ENCODE measurements around the gene KIF2A.

GRCh38 chr5:62315376-62316175, 9.6 kb downstream of the KIF2A start:
- TF ChIP-seq CTCF (tag by site-specific recombination; IDR thresholded peaks at IDR 0.05): no peak
- TF ChIP-seq ZNF174 (tag by site-specific recombination; IDR thresholded peaks at IDR 0.05): no peak
- TF ChIP-seq OSR2 (tag by site-specific recombination; IDR thresholded peaks at IDR 0.05): no peak
- no peak for TF ChIP-seq ZNF639 (tag by site-specific recombination; IDR thresholded peaks at IDR 0.05)
- TF ChIP-seq, protein P1, sequence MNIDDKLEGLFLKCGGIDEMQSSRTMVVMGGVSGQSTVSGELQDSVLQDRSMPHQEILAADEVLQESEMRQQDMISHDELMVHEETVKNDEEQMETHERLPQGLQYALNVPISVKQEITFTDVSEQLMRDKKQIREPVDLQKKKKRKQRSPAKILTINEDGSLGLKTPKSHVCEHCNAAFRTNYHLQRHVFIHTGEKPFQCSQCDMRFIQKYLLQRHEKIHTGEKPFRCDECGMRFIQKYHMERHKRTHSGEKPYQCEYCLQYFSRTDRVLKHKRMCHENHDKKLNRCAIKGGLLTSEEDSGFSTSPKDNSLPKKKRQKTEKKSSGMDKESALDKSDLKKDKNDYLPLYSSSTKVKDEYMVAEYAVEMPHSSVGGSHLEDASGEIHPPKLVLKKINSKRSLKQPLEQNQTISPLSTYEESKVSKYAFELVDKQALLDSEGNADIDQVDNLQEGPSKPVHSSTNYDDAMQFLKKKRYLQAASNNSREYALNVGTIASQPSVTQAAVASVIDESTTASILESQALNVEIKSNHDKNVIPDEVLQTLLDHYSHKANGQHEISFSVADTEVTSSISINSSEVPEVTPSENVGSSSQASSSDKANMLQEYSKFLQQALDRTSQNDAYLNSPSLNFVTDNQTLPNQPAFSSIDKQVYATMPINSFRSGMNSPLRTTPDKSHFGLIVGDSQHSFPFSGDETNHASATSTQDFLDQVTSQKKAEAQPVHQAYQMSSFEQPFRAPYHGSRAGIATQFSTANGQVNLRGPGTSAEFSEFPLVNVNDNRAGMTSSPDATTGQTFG (tag by site-specific recombination; IDR thresholded peaks at IDR 0.05; ENCODE audit: borderline replicate concordance): no peak
- no peak for TF ChIP-seq ZNF2 (tag by site-specific recombination; IDR thresholded peaks at IDR 0.05)
- no peak for TF ChIP-seq ZNF335 (tag by site-specific recombination; conservative IDR thresholded peaks at IDR 0.05)
- no peak for TF ChIP-seq ZBTB20 (tag by site-specific recombination; IDR thresholded peaks at IDR 0.05)
- TF ChIP-seq ZNF155 (tag by site-specific recombination; IDR thresholded peaks at IDR 0.05): no peak
